ENCODE results near the gene FCRLA. TPM values are rescaled to one million over a fixed set of nuclear protein-coding genes. Genes with fewer than 3 reads are reported as not detected.

Gene FCRLA
- polyA plus RNA-seq, 1 donor (not counting 4 experiments of a cell fraction or from before 2014, with no cell fraction given): 2.0 TPM

GRCh38 chr1:161709373-161709772 lies 2.3 kb downstream of the FCRLA start:
- Histone ChIP-seq H3K27ac (ENCODE audit: control insufficient read depth, insufficient read depth, low read length) (no peak overlapping the region), H2AFZ (ENCODE audit: control insufficient read depth, low read length) (no peak overlapping the region), H3K9me1 (ENCODE audit: control insufficient read depth, extremely low read depth, insufficient read depth, low read length) (no peaks in the 10 kb centered on the region), H3K79me2 (ENCODE audit: control insufficient read depth, insufficient read depth, low read length) (no peaks in the 10 kb centered on the region), H3K27me3 (ENCODE audit: control insufficient read depth, extremely low read depth, insufficient read depth, low read length) (no peaks in the 10 kb centered on the region), H3K9me3 (ENCODE audit: control insufficient read depth, low read depth, low read length) (no peaks in the 10 kb centered on the region), H3K4me3 (ENCODE audit: control insufficient read depth in 2 of 3, extremely low read depth in 1 of 3, insufficient read depth in 2 of 3, low read depth in 1 of 3, low read length in 3 of 3) (no peak overlapping the region), H3K9ac (ENCODE audit: control insufficient read depth, extremely low read depth, insufficient read depth, low read length) (no peak overlapping the region), H3K36me3 (ENCODE audit: control insufficient read depth in 2 of 2, extremely low read depth in 1 of 2, insufficient read depth in 2 of 2, low read length in 2 of 2) (no peaks in the 10 kb centered on the region), H3K4me2 (ENCODE audit: control insufficient read depth, extremely low read depth, insufficient read depth, low read depth, low read length) (no peak overlapping the region), H4K20me1 (ENCODE audit: control insufficient read depth, extremely low read depth, insufficient read depth, low read length) (no peaks in the 10 kb centered on the region), H3K4me1 (ENCODE audit: control insufficient read depth, extremely low read depth, insufficient read depth, low read length) (peaks cover 14% of the 10 kb centered on the region)
- FAIRE-seq (no peak), DNase-seq (ENCODE audit: low read depth, low spot score) (no peak)
- TF ChIP-seq EZH2 (IDR thresholded peaks at IDR 0.05; ENCODE audit: low read length): no peak
- no peak for TF ChIP-seq CTCF (optimal IDR thresholded peaks at IDR 0.05 in 1 of 3, IDR thresholded peaks at IDR 0.05 in 1 of 3, conservative IDR thresholded peaks at IDR 0.05 in 1 of 3; ENCODE audit: extremely low read depth in 1 of 3, insufficient read depth in 2 of 3, low read length in 3 of 3)
- dilution Hi-C loops (cut with MboI; ENCODE audit: extremely low pct_ligation_motif_present, low sequenced_read_pairs): no loop called here

- dilution Hi-C loops (cut with MboI; ENCODE audit: extremely low pct_ligation_motif_present, low sequenced_read_pairs): no loop called here
- H3K27ac ChIP-seq (ENCODE audit: control insufficient read depth, insufficient read depth, low read length): no peak overlapping the region
Measured at GRCh38 chr1:161710560-161710959, 3.5 kb downstream of the FCRLA start.

More at GRCh38 chr1:161710560-161710959, 3.5 kb downstream of the FCRLA start:
- Histone ChIP-seq H4K20me1 (ENCODE audit: control insufficient read depth, extremely low read depth, insufficient read depth, low read length) (no peaks in the 10 kb centered on the region), H3K27me3 (ENCODE audit: control insufficient read depth, extremely low read depth, insufficient read depth, low read length) (no peaks in the 10 kb centered on the region), H3K4me2 (ENCODE audit: control insufficient read depth, extremely low read depth, insufficient read depth, low read depth, low read length) (no peak overlapping the region), H3K9me3 (ENCODE audit: control insufficient read depth, low read depth, low read length) (no peaks in the 10 kb centered on the region), H3K4me3 (ENCODE audit: control insufficient read depth in 2 of 3, extremely low read depth in 1 of 3, insufficient read depth in 2 of 3, low read depth in 1 of 3, low read length in 3 of 3) (no peak overlapping the region), H3K36me3 (ENCODE audit: control insufficient read depth in 2 of 2, extremely low read depth in 1 of 2, insufficient read depth in 2 of 2, low read length in 2 of 2) (no peaks in the 10 kb centered on the region), H3K9ac (ENCODE audit: control insufficient read depth, extremely low read depth, insufficient read depth, low read length) (no peak overlapping the region), H3K9me1 (ENCODE audit: control insufficient read depth, extremely low read depth, insufficient read depth, low read length) (no peaks in the 10 kb centered on the region), H3K4me1 (ENCODE audit: control insufficient read depth, extremely low read depth, insufficient read depth, low read length) (peaks cover 14% of the 10 kb centered on the region), H3K79me2 (ENCODE audit: control insufficient read depth, insufficient read depth, low read length) (no peaks in the 10 kb centered on the region), H2AFZ (ENCODE audit: control insufficient read depth, low read length) (no peak overlapping the region)
- TF ChIP-seq CTCF (optimal IDR thresholded peaks at IDR 0.05 in 1 of 3, IDR thresholded peaks at IDR 0.05 in 1 of 3, conservative IDR thresholded peaks at IDR 0.05 in 1 of 3; ENCODE audit: extremely low read depth in 1 of 3, insufficient read depth in 2 of 3, low read length in 3 of 3) (no peak), EZH2 (IDR thresholded peaks at IDR 0.05; ENCODE audit: low read length) (no peak)
- FAIRE-seq (no peak), DNase-seq (ENCODE audit: low read depth, low spot score) (no peak)
